Activated CD8-positive, alpha-beta T cell treated with anti-CD3 and anti-CD28 coated beads for 36 hours (primary cell): Measurements from ENCODE around the gene MEF2A. TPM values are rescaled to one million over a fixed set of nuclear protein-coding genes. Genes with fewer than 3 reads are reported as not detected.

Source experiments
- ATAC-seq: fragments of 200-7000 bp; cut with Tn5 transposase; one replicate; pipeline ENCODE4 v1.10.0; 2021; ENCODE audit warnings: mild to moderate bottlenecking, moderate library complexity
- CTCF ChIA-PET: fragments of 350-600 bp; sonication (Branson Sonifier 250); formaldehyde crosslinking; loops from one replicate; lab custom pipeline; 2021; ENCODE audit warnings: antibody characterized with exemption; lab: Charles Lee
- POLR2A ChIA-PET: fragments of 350-600 bp; sonication (Branson Sonifier 250); formaldehyde crosslinking; loops from one replicate; lab custom pipeline; 2021; ENCODE audit warnings: antibody characterized with exemption; lab: Charles Lee
- DNase-seq: peaks from one replicate; pipeline ENCODE4 v3.0.0-alpha.2; 2020
- H3K27ac Mint-ChIP-seq: one replicate; pipeline ENCODE4 v1.8.0; 2021; ENCODE audit warnings: mild to moderate bottlenecking, mixed read lengths
- H3K27me3 Mint-ChIP-seq: one replicate; pipeline ENCODE4 v1.8.0; 2021; ENCODE audit warnings: mixed read lengths
- H3K36me3 Mint-ChIP-seq: one replicate; pipeline ENCODE4 v1.8.0; 2021; ENCODE audit warnings: low read depth, mixed read lengths
- H3K4me1 Mint-ChIP-seq: one replicate; pipeline ENCODE4 v1.8.0; 2021; ENCODE audit warnings: low read depth, mixed read lengths
- H3K4me3 Mint-ChIP-seq: one replicate; pipeline ENCODE4 v1.8.0; 2021; ENCODE audit warnings: mild to moderate bottlenecking, moderate library complexity, mixed read lengths
- H3K9me3 Mint-ChIP-seq: one replicate; pipeline ENCODE4 v1.8.0; 2021; ENCODE audit warnings: mixed read lengths
- intact Hi-C: fragments of 100-400 bp; cut with micrococcal nuclease; formaldehyde crosslinking; loops from one replicate; pipeline ENCODE4 v1.10.0; 2022
- total RNA-seq, 2 experiments: library from RNA; stranded (reverse); gene quantifications; one replicate each; pipeline ENCODE4 v1.2.3, GENCODE V29; 2021
- TF ChIP-seq, protein P1 (sequence below): fragments of 200-600 bp; IDR thresholded peaks from one replicate; pipeline ENCODE4 v1.8.0; 2022; ENCODE audit warnings: antibody characterized with exemption, mild to moderate bottlenecking

The MEF2A gene
- total RNA-seq, 2 experiments from 2014 or later: 16.4 to 17.6 TPM

DNA sequence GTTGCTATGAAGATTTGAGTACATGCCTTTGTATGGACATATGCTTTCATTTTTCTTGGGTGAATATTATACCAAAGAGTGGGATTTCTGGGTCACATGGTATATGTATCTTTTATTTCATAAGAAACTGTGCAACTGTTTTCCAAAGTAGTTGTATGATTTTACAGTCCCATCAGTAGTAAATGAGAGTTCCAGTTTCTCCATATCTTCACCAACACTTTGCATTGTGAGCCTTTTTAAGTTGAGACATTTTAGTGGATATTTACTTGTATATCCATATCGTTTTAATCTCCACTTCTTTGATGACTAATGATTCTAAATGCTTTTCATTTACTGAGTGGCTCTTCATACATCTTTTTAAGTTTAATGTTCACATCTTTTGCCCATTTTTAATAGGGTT, 20.3 kb downstream of the MEF2A start:
- H3K27ac Mint-ChIP-seq: no peak overlapping the region
- ChIA-PET POLR2A (no interaction called here), CTCF (no interaction called here)
- intact Hi-C loops: no loop called here
- ATAC-seq (no peak), DNase-seq (no peak)
- H3K36me3 Mint-ChIP-seq: peaks cover 26% of the 10 kb centered on the region
- H3K9me3 Mint-ChIP-seq: peaks cover 23% of the 10 kb centered on the region
- H3K27me3 Mint-ChIP-seq: no peaks in the 10 kb centered on the region
- TF ChIP-seq, protein P1, sequence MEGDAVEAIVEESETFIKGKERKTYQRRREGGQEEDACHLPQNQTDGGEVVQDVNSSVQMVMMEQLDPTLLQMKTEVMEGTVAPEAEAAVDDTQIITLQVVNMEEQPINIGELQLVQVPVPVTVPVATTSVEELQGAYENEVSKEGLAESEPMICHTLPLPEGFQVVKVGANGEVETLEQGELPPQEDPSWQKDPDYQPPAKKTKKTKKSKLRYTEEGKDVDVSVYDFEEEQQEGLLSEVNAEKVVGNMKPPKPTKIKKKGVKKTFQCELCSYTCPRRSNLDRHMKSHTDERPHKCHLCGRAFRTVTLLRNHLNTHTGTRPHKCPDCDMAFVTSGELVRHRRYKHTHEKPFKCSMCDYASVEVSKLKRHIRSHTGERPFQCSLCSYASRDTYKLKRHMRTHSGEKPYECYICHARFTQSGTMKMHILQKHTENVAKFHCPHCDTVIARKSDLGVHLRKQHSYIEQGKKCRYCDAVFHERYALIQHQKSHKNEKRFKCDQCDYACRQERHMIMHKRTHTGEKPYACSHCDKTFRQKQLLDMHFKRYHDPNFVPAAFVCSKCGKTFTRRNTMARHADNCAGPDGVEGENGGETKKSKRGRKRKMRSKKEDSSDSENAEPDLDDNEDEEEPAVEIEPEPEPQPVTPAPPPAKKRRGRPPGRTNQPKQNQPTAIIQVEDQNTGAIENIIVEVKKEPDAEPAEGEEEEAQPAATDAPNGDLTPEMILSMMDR: no peak
- no peak overlapping the region for H3K4me3 Mint-ChIP-seq
- H3K4me1 Mint-ChIP-seq: peaks cover 35% of the 10 kb centered on the region

DNA sequence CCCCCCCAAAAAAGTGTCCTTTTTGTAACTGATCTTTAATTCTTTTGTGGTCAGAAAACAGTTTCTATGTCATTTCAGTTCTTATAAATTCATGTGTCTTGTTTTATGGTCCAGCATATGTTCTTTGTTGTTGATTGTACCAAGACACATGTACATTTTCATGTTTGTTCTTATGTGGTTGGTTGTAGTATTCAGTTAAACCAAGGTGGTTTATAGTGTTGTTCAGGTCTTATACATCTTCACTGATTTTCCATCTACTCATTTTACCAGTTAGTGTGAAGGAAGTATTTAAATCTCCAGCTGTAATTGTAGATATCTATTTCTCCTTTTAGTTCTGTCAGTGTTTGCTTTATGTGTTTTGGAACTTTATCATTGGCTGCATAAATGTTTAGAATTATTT, 24.0 kb downstream of the MEF2A start:
- CTCF ChIA-PET: no interaction called here

DNA sequence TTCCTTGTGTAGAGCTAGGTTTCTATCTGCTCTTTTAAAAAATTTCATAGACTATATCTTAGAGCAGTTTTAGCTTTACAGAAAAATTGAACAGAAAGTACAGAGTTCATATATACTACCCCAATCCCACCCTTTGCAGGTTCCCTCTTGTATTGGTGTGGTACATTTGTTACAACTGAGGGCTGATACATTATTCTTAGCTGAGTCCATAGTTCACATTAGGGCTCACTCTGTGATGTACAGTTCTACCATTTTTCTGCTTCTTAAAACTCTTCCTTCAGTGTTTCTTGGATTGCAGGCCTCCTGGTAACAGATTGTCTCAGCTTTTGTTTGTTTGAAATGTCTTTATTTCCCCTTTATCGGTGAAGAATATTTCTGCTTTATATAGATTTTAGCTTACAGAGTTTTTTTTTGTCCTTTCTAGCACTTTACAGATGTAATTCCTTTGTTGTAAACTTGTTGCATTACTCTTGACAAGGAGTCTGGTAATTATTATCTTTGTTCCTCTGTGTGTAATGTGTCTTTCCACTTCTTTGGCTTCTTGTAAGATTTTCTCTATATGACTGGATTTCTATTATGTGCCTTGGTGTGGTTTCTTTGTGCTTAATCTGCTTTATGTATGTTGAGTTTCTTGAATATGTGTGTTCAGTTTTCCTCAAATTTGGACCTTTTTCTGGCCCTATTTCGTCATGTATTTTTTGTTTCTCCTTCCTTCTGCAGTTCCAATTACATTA, 25.3 kb downstream of the MEF2A start:
- Mint-ChIP-seq H3K27ac (peak overlapping the region; percentile 45), H3K4me3 (no peak overlapping the region), H3K4me1 (peaks cover 40% of the 10 kb centered on the region), H3K36me3 (peaks cover 27% of the 10 kb centered on the region), H3K27me3 (no peaks in the 10 kb centered on the region), H3K9me3 (peaks cover 13% of the 10 kb centered on the region)
- CTCF ChIA-PET: interaction anchor here (1.1 to 1.3 kb wide), 2 partner anchors 9 to 113 kb away, joined by 3 read pairs; no protein-coding TSS in a partner anchor
- ATAC-seq: peak; percentile 47
- no peak for DNase-seq
- TF ChIP-seq, protein P1: no peak
- POLR2A ChIA-PET: no interaction called here
- intact Hi-C loops: no loop called here

More for the DNA sequence above, 24.0 kb downstream of the MEF2A start:
- Mint-ChIP-seq H3K27ac (no peak overlapping the region), H3K27me3 (no peaks in the 10 kb centered on the region), H3K9me3 (peaks cover 20% of the 10 kb centered on the region), H3K4me1 (peaks cover 40% of the 10 kb centered on the region), H3K36me3 (peaks cover 33% of the 10 kb centered on the region), H3K4me3 (no peak overlapping the region)
- TF ChIP-seq, protein P1: no peak
- no peak for DNase-seq
- POLR2A ChIA-PET: no interaction called here
- intact Hi-C loops: no loop called here
- ATAC-seq: no peak

DNA sequence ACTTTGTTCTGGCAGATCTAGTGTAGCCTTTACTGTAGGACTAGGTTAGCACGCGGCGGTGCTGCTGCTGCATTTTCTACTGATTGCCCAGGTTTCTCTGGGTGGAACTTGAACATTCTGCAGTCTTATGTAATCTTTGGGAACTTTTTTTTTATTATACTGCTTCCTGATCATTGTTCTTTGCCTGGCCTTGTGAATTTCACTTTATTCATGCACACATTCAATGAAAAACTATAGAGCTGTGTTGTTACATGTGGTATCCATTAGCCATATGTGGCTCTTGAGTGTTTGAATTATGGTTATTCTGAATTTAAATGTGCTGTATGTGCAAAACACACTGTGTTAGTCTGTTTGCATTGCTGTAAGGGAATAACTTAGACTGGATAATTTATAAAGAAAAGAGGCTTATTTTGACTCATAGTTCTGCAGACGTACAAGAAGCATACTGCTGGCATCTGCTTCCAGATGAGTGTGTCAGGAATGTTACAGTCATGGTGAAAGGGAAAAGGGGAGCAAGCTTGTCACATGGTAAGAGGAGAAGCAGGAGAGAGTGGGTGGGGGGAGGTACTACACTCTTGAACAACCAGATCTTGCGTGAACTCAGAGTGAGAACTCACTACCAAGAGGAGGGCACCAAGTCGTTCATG, 26.5 kb downstream of the MEF2A start:
- ATAC-seq: no peak
- TF ChIP-seq, protein P1: no peak

DNA sequence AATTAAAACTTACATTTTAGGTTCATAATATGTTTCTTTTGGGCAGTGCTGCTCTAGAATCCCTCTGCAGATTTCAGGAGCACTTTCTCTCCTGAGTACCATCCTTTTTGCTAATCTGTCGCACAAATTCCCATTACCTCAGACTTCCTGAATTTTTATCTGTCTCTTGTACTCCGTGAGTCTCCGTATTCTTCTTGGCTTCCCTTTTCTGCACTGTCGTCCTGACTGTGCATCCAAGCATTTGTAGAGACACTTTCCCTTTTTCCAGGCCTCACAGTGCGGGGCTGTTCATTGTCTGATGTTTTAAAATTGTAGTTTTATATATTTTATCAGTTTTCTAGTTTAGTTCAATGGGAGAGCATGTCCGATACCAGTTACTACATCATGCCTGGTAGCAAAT, 27.3 kb downstream of the MEF2A start:
- Mint-ChIP-seq H3K36me3 (peaks cover 29% of the 10 kb centered on the region), H3K4me3 (no peak overlapping the region), H3K27ac (no peak overlapping the region), H3K9me3 (peaks cover 16% of the 10 kb centered on the region), H3K4me1 (peaks cover 37% of the 10 kb centered on the region), H3K27me3 (no peaks in the 10 kb centered on the region)
- ChIA-PET POLR2A (no interaction called here), CTCF (interaction anchor here (1.1 kb wide), 1 partner anchor 11 kb away, joined by 3 read pairs; no protein-coding TSS in a partner anchor)
- ATAC-seq (no peak), DNase-seq (no peak)
- TF ChIP-seq, protein P1: no peak
- intact Hi-C loops: no loop called here

More for the DNA sequence above, 26.5 kb downstream of the MEF2A start:
- POLR2A ChIA-PET: no interaction called here
- no peak for DNase-seq
- CTCF ChIA-PET: no interaction called here
- Mint-ChIP-seq H3K4me3 (no peak overlapping the region), H3K4me1 (peaks cover 40% of the 10 kb centered on the region), H3K36me3 (peaks cover 25% of the 10 kb centered on the region), H3K27me3 (no peaks in the 10 kb centered on the region), H3K9me3 (peaks cover 15% of the 10 kb centered on the region), H3K27ac (no peak overlapping the region)
- intact Hi-C loops: no loop called here
